HL-60 (cell line): ENCODE data around the gene IL20RA.

Source experiments
- DNase-seq, 2 experiments: peaks; one replicate each; pipeline ENCODE4 v3.0.0-alpha.2; 2010 to 2020; ENCODE audit warnings: low read depth in 1 of 2, low spot score in 1 of 2
- H3K27ac ChIP-seq: fragments of 250-450 bp; sonication (Bioruptor Pico); replicated peaks from 2 replicates; pipeline ENCODE4 v1.5.1; 2020; ENCODE audit warnings: mild to moderate bottlenecking, moderate library complexity
- H3K27me3 ChIP-seq: fragments of 250-450 bp; sonication (Bioruptor Pico); 2 replicates; pipeline ENCODE4 v1.5.1; 2021; ENCODE audit warnings: mild to moderate bottlenecking, moderate library complexity; ENCODE audit not compliant: insufficient read depth, poor library complexity, severe bottlenecking
- H3K4me3 ChIP-seq: replicated peaks from 2 replicates; pipeline ENCODE4 v1.5.1; 2011; ENCODE audit warnings: mild to moderate bottlenecking, control low read depth, low read length; ENCODE audit not compliant: insufficient read depth
- GABPA ChIP-seq: IDR thresholded peaks from 2 replicates; pipeline ENCODE4 v1.6.1; 2012; ENCODE audit warnings: low read depth
- POLR2AphosphoS5 ChIP-seq: IDR thresholded peaks from 2 replicates; pipeline ENCODE4 v1.6.1; 2012; ENCODE audit warnings: low read depth
- REST ChIP-seq: IDR thresholded peaks from 2 replicates; pipeline ENCODE4 v1.6.1; 2012; ENCODE audit warnings: low read depth; ENCODE audit not compliant: insufficient replicate concordance
- SPI1 ChIP-seq: IDR thresholded peaks from 2 replicates; pipeline ENCODE4 v1.6.1; 2012; ENCODE audit warnings: low read depth, mild to moderate bottlenecking, borderline replicate concordance
- TF ChIP-seq, protein P1 (sequence below): IDR thresholded peaks from one replicate; pipeline ENCODE4 v1.5.1; 2011; ENCODE audit warnings: low read length, control low read depth, inconsistent platforms; ENCODE audit not compliant: insufficient read depth

Gene IL20RA

DNA sequence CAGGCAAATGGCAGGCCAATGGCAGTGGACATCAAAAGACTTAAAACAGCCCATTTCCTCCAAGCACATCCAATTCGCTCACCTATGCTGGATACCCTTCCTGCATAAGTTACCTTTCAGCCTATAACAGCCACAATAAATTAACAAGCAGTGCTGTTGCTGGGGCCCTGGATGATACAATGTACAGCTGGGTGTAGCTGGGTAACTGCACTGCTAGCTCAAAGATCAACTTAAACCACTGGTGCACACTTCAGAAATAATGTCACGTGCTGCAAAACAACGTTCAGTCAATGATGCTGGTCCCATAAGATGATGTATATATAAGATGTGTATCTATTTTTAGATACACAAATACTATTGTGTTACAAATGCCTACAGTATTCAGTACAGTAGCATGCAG, 13.6 kb downstream of the IL20RA start:
- DNase-seq, result no peak
- H3K4me3 ChIP-seq, result no peak overlapping the region
- peaks cover 45% of the 10 kb centered on the region for H3K27me3 ChIP-seq
- H3K27ac ChIP-seq, result no peak overlapping the region
- TF ChIP-seq POLR2AphosphoS5 (no peak), REST (no peak), SPI1 (no peak), GABPA (no peak)
- TF ChIP-seq, protein P1, sequence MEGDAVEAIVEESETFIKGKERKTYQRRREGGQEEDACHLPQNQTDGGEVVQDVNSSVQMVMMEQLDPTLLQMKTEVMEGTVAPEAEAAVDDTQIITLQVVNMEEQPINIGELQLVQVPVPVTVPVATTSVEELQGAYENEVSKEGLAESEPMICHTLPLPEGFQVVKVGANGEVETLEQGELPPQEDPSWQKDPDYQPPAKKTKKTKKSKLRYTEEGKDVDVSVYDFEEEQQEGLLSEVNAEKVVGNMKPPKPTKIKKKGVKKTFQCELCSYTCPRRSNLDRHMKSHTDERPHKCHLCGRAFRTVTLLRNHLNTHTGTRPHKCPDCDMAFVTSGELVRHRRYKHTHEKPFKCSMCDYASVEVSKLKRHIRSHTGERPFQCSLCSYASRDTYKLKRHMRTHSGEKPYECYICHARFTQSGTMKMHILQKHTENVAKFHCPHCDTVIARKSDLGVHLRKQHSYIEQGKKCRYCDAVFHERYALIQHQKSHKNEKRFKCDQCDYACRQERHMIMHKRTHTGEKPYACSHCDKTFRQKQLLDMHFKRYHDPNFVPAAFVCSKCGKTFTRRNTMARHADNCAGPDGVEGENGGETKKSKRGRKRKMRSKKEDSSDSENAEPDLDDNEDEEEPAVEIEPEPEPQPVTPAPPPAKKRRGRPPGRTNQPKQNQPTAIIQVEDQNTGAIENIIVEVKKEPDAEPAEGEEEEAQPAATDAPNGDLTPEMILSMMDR, result no peak

DNA sequence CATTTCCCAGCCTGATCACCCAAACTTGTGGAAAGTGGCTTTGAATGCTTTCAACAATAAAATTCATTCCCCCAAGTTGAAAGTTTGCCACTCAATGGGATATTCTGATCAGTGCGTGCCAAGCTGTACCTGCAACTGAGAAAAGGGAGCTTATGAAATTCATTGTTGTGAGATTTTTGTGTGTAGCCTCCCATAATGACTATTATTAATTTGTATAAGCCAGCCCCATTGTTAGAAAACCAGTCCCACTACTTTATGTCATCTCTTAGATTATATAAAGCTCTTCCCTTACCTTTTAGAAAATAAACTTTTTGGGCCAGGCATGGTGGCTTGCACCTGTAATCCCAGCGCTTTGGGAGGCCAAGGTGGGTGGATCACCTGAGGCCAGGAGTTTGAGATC, 15.9 kb downstream of the IL20RA start:
- no peak overlapping the region for H3K27ac ChIP-seq
- no peak for TF ChIP-seq REST
- TF ChIP-seq GABPA, result no peak
- TF ChIP-seq, protein P1, result no peak
- TF ChIP-seq POLR2AphosphoS5, result no peak
- TF ChIP-seq SPI1, result no peak
- no peak overlapping the region for H3K4me3 ChIP-seq
- DNase-seq, result no peak
- H3K27me3 ChIP-seq, result peaks cover 50% of the 10 kb centered on the region

DNA sequence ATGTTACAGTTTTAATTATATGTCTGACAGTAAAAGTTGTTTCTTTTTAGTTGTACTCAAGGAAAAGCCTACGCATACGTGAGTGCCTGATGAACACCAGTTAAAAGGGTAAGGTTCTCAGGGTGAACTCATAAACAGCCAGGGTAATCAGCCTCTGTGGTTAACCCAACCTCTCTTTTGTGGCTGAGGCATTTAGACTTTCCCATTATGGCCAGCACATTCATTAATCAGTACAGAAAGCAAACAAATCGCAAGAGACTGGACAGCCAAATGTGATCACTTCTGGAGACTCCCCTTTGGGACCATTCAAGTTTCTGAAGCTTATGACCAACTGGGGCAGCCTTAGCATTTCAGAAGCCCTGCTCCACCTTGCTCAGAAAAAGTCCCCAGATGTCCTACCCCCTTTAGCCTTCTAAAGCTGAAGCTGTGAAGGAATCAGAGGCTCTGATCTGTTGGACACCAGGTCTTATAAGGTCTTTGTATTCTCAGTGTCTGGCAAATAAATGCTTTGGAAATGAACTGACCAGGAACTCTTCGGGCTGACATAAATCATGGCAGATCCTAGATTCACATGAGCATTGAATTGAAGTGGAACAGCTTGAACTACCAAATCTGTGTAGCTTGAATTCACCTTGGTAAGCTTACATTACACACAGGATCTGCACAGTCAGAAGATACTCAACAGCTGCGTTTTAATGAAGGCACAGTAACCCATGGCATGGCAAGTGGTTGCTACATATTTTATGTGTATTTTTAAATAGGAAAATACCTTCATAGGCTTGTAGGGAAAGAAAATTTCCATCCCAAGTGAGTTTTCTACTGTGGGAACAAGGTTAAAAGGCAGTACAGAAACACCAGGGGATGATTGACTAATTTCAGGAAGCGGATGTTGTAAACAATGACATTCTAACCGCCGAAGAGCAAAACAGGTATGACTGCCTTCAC, 18.7 kb downstream of the IL20RA start:
- no peak for DNase-seq
- peaks cover 52% of the 10 kb centered on the region for H3K27me3 ChIP-seq
- no peak overlapping the region for H3K27ac ChIP-seq
- H3K4me3 ChIP-seq, result no peak overlapping the region
- TF ChIP-seq POLR2AphosphoS5 (no peak), SPI1 (no peak), REST (no peak), GABPA (no peak)
